GM18867 (cell line): Measurements from ENCODE around the gene CTRB1.
A peak's percentile ranks its signal among the peaks of the same experiment; 100 is the strongest.

ENCODE experiments used
- ATAC-seq: cut with Tn5 transposase; IDR thresholded peaks from one replicate; pipeline ENCODE4 v1.9.1; 2021; ENCODE audit warnings: mild to moderate bottlenecking, moderate library complexity; ENCODE audit not compliant: unreplicated experiment

CTRB1 gene

GRCh38 chr16:75218256-75219076 lies at the start of gene CTRB1:
CTRB1 (plus strand) TSS chr16:75218988; CDS start chr16:75219008, 20 bp downstream.
- ATAC-seq = peak; percentile 78

- ATAC-seq = no peak
These were observed 48.8 kb upstream of the CTRB1 start for GRCh38 chr16:75169899-75170405.

GRCh38 chr16:75172578-75172977 lies 46.2 kb upstream of the CTRB1 start:
- no peak for ATAC-seq

GRCh38 chr16:75175074-75175473 lies 43.7 kb upstream of the CTRB1 start:
- ATAC-seq = no peak

GRCh38 chr16:75176926-75177325 lies 41.9 kb upstream of the CTRB1 start:
- ATAC-seq = no peak

GRCh38 chr16:75179208-75179607 lies 39.6 kb upstream of the CTRB1 start:
- no peak for ATAC-seq

- ATAC-seq = no peak
These were observed 37.2 kb upstream of the CTRB1 start for GRCh38 chr16:75181630-75182029.

- ATAC-seq = no peak
These were observed 29.8 kb upstream of the CTRB1 start for GRCh38 chr16:75188832-75189477.

GRCh38 chr16:75189638-75190245 lies 29.0 kb upstream of the CTRB1 start:
- ATAC-seq = no peak

- no peak for ATAC-seq
These were observed 26.1 kb upstream of the CTRB1 start for GRCh38 chr16:75192606-75193264.

- ATAC-seq = no peak
These were observed 25.5 kb upstream of the CTRB1 start for GRCh38 chr16:75193265-75193650.

- ATAC-seq = no peak
These were observed 24.9 kb upstream of the CTRB1 start for GRCh38 chr16:75193730-75194444.

GRCh38 chr16:75195811-75196790 lies 22.7 kb upstream of the CTRB1 start:
- no peak for ATAC-seq

- ATAC-seq = no peak
These were observed 22.0 kb upstream of the CTRB1 start for GRCh38 chr16:75196836-75197235.

GRCh38 chr16:75197522-75198134 lies 21.2 kb upstream of the CTRB1 start:
- ATAC-seq = no peak

- no peak for ATAC-seq
These were observed 20.6 kb upstream of the CTRB1 start for GRCh38 chr16:75198135-75198600.

- no peak for ATAC-seq
These were observed 16.7 kb upstream of the CTRB1 start for GRCh38 chr16:75202069-75202590.

- no peak for ATAC-seq
These were observed 15.7 kb upstream of the CTRB1 start for GRCh38 chr16:75203096-75203495.
